SH-SY5Y (cell line): ENCODE results near the gene PRRX2.

Experiments used
- GATA2 ChIP-seq: IDR thresholded peaks from 2 replicates; pipeline ENCODE4 v1.6.1; 2011; ENCODE audit warnings: mild to moderate bottlenecking, low read depth, low read length
- GATA3 ChIP-seq: IDR thresholded peaks from 2 replicates; pipeline ENCODE4 v1.6.1; 2011; ENCODE audit warnings: low read depth, mild to moderate bottlenecking, low read length, moderate library complexity

GRCh38 chr9:129666575-129666974 is 1.1 kb downstream of the PRRX2 start:
- TF ChIP-seq GATA3 (no peak), GATA2 (no peak)
